K562 (cell line): Measurements from ENCODE around the gene ATP8B2. TPM values are rescaled to one million over a fixed set of nuclear protein-coding genes. Genes with fewer than 3 reads are reported as not detected.
A peak's percentile ranks its signal among the peaks of the same experiment; 100 is the strongest.
"Not testable (repeated sequence)": the region's sequence is repeated elsewhere in the genome, so short reads cannot be mapped to it uniquely, and the experiment has no call there.

Experiments
- ELF4 ChIP-seq: fragments of 450-650 bp; formaldehyde crosslinking; IDR thresholded peaks from 2 replicates; pipeline ENCODE4 v1.4.0; 2022; ENCODE audit warnings: missing genetic modification characterization
- EP400 ChIP-seq: fragments of 450-650 bp; IDR thresholded peaks from 2 replicates; pipeline ENCODE4 v1.6.1; 2017; ENCODE audit warnings: antibody characterized with exemption, mild to moderate bottlenecking, moderate library complexity
- HLTF ChIP-seq: fragments of 450-650 bp; IDR thresholded peaks from 2 replicates; pipeline ENCODE4 v1.6.1; 2016
- NCOA4 ChIP-seq: fragments of 450-650 bp; IDR thresholded peaks from 2 replicates; pipeline ENCODE4 v1.6.1; 2018; ENCODE audit warnings: mild to moderate bottlenecking; ENCODE audit not compliant: partially characterized antibody
- OTX1 ChIP-seq: fragments of 450-650 bp; formaldehyde crosslinking; IDR thresholded peaks from 2 replicates; pipeline ENCODE4 v1.4.0; 2022; ENCODE audit warnings: mild to moderate bottlenecking
- THRAP3 ChIP-seq: fragments of 450-650 bp; IDR thresholded peaks from 2 replicates; pipeline ENCODE4 v1.6.1; 2016; ENCODE audit warnings: mild to moderate bottlenecking, inconsistent platforms, borderline replicate concordance
- THRB ChIP-seq: fragments of 450-650 bp; formaldehyde crosslinking; conservative IDR thresholded peaks from 2 replicates; pipeline ENCODE4 v1.4.0; 2022; ENCODE audit warnings: mild to moderate bottlenecking, missing genetic modification characterization
- YBX1 ChIP-seq: fragments of 450-650 bp; IDR thresholded peaks from 2 replicates; pipeline ENCODE4 v1.7.1; 2016; ENCODE audit warnings: mild to moderate bottlenecking
- polyA plus RNA-seq, 8 experiments: library from polyadenylated mRNA; depleted of rRNA in 4 of 8; stranded (reverse) in 5 of 8; unstranded in 3 of 8; fragments of >200 nt; fragmentation: Nextera tagmentation in 2 of 8; fragmentation: Illumina TruSeq in 1 of 8; extraction: Ambion mirVana in 2 of 8; extraction: Trizol in 1 of 8; gene quantifications; 2 replicates each; pipeline versions ENCODE4 v1.2.1 to v1.2.3, GENCODE V29; 2011 to 2014; ENCODE audit warnings: inconsistent platforms in 1 of 8, missing spikeins in 1 of 8
- total RNA-seq, 7 experiments: library from RNA; depleted of rRNA in 6 of 7; stranded (reverse); fragments of >200 nt in 6 of 7; fragmentation: Illumina TruSeq in 2 of 7; extraction: Trizol in 2 of 7; gene quantifications; 2 replicates each; pipeline versions ENCODE4 v1.2.1 to v1.2.3, GENCODE V29; 2011 to 2021; ENCODE audit warnings: low replicate concordance in 1 of 7
- TF ChIP-seq, protein P1 (sequence below), 2 experiments: fragments of 450-650 bp in 1 of 2; sonication (generic) in 1 of 2; formaldehyde crosslinking in 1 of 2; IDR thresholded peaks; 2 replicates each; pipeline versions ENCODE4 v1.7.1 to v1.9.0; 2016 to 2022; ENCODE audit warnings: inconsistent platforms in 1 of 2, mild to moderate bottlenecking in 1 of 2, missing genetic modification reagents in 1 of 2
- TF ChIP-seq, protein P2 (sequence below): IDR thresholded peaks from 2 replicates; pipeline ENCODE4 v1.6.1; 2016; ENCODE audit warnings: missing genetic modification characterization, missing compliant biosample characterization
- TF ChIP-seq, protein P3 (sequence below): fragments of 450-650 bp; formaldehyde crosslinking; IDR thresholded peaks from 2 replicates; pipeline ENCODE4 v1.4.0; 2022; ENCODE audit warnings: missing genetic modification characterization

Gene ATP8B2
- total and polyA plus RNA-seq, 9 of the 15 experiments (the other 6 are each of a cell fraction or from before 2014, with no cell fraction given) = 0.27 to 33.2 (median 18.4) TPM

- TF ChIP-seq, protein P1, sequence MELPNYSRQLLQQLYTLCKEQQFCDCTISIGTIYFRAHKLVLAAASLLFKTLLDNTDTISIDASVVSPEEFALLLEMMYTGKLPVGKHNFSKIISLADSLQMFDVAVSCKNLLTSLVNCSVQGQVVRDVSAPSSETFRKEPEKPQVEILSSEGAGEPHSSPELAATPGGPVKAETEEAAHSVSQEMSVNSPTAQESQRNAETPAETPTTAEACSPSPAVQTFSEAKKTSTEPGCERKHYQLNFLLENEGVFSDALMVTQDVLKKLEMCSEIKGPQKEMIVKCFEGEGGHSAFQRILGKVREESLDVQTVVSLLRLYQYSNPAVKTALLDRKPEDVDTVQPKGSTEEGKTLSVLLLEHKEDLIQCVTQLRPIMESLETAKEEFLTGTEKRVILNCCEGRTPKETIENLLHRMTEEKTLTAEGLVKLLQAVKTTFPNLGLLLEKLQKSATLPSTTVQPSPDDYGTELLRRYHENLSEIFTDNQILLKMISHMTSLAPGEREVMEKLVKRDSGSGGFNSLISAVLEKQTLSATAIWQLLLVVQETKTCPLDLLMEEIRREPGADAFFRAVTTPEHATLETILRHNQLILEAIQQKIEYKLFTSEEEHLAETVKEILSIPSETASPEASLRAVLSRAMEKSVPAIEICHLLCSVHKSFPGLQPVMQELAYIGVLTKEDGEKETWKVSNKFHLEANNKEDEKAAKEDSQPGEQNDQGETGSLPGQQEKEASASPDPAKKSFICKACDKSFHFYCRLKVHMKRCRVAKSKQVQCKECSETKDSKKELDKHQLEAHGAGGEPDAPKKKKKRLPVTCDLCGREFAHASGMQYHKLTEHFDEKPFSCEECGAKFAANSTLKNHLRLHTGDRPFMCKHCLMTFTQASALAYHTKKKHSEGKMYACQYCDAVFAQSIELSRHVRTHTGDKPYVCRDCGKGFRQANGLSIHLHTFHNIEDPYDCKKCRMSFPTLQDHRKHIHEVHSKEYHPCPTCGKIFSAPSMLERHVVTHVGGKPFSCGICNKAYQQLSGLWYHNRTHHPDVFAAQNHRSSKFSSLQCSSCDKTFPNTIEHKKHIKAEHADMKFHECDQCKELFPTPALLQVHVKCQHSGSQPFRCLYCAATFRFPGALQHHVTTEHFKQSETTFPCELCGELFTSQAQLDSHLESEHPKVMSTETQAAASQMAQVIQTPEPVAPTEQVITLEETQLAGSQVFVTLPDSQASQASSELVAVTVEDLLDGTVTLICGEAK (IDR thresholded peaks at IDR 0.05) = peak; percentile 17; the same call in 1 of the 2 replicates
- TF ChIP-seq, protein P1 (CRISPR knock-in tag; IDR thresholded peaks at IDR 0.05) = not testable (repeated sequence)
- TF ChIP-seq OTX1 (CRISPR knock-in tag) (0 out of 2 replicates have a peak, but pooled peaks have one; percentile 69), THRB (peak; percentile 76; the same call in 1 of the 2 replicates), NCOA4 (peak; percentile 56), EP400 (peak; percentile 32; the same call in 1 of the 2 replicates), ELF4 (CRISPR knock-in tag) (peak; percentile 87; the same call in 1 of the 2 replicates), HLTF (peak; percentile 49; the same call in 1 of the 2 replicates), THRAP3 (peak; percentile 30; the same call in 1 of the 2 replicates), YBX1 (peak; percentile 84; the same call in 1 of the 2 replicates)
- TF ChIP-seq, protein P2, sequence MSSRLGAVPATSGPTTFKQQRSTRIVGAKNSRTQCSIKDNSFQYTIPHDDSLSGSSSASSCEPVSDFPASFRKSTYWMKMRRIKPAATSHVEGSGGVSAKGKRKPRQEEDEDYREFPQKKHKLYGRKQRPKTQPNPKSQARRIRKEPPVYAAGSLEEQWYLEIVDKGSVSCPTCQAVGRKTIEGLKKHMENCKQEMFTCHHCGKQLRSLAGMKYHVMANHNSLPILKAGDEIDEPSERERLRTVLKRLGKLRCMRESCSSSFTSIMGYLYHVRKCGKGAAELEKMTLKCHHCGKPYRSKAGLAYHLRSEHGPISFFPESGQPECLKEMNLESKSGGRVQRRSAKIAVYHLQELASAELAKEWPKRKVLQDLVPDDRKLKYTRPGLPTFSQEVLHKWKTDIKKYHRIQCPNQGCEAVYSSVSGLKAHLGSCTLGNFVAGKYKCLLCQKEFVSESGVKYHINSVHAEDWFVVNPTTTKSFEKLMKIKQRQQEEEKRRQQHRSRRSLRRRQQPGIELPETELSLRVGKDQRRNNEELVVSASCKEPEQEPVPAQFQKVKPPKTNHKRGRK (tag) = peak; percentile 98
- TF ChIP-seq, protein P3, sequence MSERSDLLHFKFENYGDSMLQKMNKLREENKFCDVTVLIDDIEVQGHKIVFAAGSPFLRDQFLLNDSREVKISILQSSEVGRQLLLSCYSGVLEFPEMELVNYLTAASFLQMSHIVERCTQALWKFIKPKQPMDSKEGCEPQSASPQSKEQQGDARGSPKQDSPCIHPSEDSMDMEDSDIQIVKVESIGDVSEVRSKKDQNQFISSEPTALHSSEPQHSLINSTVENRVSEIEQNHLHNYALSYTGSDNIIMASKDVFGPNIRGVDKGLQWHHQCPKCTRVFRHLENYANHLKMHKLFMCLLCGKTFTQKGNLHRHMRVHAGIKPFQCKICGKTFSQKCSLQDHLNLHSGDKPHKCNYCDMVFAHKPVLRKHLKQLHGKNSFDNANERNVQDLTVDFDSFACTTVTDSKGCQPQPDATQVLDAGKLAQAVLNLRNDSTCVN (CRISPR knock-in tag) = 0 out of 2 replicates have a peak, but pooled peaks have one; percentile 44
Measured at GRCh38 chr1:154312229-154313065, 12.9 kb upstream of the ATP8B2 start (continued).
